GM19043 (cell line): ENCODE measurements around the gene TBX20.
"Not testable (repeated sequence)": the region's sequence is repeated elsewhere in the genome, so short reads cannot be mapped to it uniquely, and the experiment has no call there.

Experiments used
- ATAC-seq: cut with Tn5 transposase; IDR thresholded peaks from one replicate; pipeline ENCODE4 v1.9.1; 2021; ENCODE audit warnings: low read depth; ENCODE audit not compliant: unreplicated experiment

Gene TBX20

DNA sequence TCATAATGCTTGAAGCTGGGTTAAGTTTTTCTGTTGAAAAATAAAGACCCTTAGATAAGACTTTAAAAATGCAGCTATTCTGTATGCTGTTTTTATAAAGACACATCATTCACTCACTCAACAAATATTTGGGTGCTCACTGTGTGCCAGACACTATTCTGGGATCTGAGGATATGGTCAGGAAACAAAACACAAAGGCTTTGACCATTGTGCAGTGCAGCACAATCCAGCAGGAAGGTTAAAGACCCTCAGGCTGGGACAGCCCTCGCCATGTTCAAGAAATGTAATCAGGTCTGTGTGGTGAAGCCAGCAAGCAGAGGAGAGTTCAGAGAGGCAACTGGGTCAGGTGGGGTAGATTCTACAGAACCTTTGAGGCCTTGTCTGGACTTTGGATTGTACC, 31.5 kb downstream of the TBX20 start:
- not testable (repeated sequence) for ATAC-seq

DNA sequence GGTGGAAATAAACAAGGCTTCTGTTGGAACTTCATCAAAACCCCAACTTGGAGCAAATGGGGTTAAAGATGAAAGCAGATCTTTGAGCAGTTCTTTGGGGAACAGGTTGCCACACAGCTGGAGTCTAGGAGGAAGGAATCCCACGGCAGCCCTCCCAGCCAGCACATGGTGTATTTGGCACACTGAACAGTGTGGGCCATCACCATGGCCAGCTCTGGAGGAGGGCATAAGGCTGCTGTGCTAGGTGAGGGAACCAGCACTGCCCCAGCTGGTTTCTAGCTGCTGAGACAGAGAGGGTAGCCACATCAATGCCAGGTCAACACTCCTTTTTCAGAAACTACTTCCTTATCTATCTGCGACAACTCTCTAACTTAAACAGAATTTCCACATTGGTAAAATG, 33.7 kb downstream of the TBX20 start:
- ATAC-seq: not testable (repeated sequence)

DNA sequence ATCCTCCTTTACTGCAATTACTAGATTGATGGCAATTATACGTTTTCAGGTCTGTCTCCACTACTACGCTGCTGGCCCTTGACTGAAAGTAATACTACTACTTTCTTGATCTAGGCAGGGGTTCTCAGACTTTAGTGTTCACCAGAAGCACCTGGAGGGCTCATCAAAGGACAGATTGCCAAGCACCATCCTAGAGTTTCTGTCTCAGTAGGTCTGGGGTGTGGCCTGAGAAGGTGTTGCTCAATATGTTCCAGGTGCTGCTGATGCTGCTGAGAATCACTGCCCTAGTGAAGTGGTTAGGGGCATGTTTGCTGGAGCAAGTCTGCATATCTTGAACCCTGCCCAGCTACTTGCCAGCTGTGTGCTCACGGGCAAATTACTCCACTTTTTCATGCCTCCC, 37.9 kb downstream of the TBX20 start:
- ATAC-seq: not testable (repeated sequence)

GRCh38 chr7:35215063-35215462, 38.8 kb downstream of the TBX20 start:
- ATAC-seq: not testable (repeated sequence)

DNA sequence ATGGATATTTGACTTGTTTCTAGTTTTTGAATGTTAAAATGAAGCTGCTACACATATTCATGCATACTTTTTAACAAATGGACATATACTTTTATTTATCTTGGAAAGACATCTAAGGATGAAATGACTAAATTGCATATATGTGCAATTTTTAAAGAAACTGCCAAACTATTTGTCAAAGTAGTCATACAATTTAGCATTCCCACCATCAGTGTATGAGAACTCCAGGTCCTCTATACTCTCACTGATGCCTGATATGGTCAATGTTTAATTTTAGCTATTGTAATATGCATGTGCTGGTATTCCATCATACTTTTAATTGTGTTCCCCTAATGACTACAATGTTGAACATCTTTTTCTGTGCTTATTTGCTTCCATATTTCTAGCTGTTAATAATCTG, 47.0 kb downstream of the TBX20 start:
- not testable (repeated sequence) for ATAC-seq

DNA sequence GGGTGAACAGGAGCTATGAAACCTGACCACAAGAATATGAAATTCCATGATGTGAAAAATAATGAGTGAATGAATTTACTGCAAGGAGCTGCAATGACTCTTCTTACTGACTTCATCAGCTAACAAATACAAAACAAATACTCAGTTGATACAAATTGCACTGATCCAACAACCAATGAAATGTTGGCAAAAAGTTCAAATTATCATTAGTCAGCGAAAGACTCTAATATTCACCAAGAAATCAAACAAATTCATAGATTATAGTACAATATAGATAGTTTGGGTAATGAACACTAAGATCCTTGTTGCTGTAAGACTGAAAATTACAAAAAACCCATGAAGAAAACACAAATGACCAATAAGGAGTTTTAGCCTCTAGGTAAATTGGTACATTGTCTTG, 49.0 kb downstream of the TBX20 start:
- not testable (repeated sequence) for ATAC-seq

DNA sequence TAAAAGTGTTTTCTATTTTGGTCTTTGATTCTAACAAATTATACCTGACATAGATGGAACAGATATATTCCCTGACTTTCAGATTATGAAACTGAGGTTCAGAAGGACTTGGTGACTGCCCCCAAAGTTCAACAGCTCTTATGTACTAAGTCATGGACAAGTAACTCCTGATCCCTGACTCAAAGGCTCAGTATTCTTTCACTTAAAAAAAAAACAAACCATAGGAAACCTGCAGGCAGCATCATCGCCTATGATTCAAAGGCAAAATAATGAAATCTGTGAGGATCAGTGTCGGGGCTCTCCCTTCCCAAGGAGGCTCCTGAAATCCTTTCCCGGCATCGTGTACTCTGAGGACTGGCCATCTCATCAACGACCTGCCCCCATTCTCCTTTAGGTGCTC, 49.9 kb downstream of the TBX20 start:
- ATAC-seq: not testable (repeated sequence)

GRCh38 chr7:35202353-35202752, 51.5 kb downstream of the TBX20 start:
- not testable (repeated sequence) for ATAC-seq

- ATAC-seq: not testable (repeated sequence)
Observed at GRCh38 chr7:35200170-35200569, 53.7 kb downstream of the TBX20 start.

- ATAC-seq: not testable (repeated sequence)
Observed at GRCh38 chr7:35198370-35199140, 55.3 kb downstream of the TBX20 start.

DNA sequence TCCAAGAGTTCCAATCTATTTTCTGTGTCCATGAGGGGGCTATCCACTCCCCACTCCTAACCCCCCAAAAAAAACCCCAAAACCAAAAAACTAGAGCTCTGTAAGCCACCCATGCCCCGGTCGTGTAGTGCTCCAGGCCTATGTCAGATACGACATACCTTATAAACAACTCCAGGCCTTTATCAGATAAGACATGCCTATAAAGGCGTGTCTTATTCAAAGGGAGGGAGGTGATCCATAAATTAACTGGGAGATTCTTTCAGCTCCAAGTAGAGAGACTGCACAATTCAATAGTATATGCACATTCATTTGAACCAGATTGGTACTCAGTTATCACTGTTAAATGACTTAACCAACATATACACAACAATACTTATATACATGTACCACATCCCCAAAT, 62.3 kb downstream of the TBX20 start:
- not testable (repeated sequence) for ATAC-seq

DNA sequence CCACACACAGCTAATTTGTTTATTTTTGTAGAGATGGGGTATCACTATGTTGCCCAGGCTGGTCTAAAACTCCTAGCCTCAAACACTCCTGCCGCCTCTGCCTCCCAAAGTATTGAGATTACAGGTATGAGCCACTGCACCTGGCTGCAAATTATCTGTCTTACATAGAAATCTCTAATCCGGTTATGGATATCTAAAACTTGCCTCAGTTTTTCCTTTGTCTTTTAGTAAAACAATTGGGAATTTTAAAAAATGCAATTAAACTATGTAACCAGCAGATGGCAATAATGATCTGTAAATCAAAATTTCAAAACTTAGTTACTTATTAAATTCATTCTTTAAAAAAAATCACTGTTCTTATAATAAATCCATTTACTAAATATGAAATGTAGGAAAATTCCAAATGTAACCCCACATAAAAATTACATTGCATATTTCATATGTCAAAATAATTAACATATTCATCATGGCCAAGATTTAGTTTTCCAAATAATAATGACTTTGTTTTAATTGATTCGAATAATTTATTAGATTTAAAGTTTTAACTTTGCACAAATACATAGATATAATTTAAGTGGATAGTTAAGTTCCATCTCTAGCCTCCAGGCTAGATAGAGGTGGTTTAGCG, 63.6 kb downstream of the TBX20 start:
- not testable (repeated sequence) for ATAC-seq

DNA sequence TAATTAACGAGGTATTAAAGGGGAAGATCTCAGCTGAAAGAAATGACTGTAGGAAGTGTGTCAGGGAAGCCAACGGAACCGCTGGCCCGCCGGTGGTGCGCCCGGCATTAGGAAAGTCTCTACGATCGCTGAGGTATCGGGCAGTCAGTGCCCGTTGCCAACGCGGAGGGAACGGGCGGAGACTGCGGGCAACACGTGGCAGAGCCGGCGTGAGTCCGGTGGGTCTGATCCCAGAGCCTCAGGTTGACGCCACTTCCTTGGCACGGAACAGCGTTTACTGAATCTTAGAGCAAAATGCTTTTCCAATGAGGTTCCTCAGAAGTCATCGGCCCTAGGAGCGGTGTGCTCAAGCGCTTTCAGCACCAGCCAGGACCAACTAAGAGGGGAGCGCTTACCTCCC, 67.1 kb downstream of the TBX20 start:
- not testable (repeated sequence) for ATAC-seq

GRCh38 chr7:35185908-35186731, 67.8 kb downstream of the TBX20 start:
- ATAC-seq: no peak

DNA sequence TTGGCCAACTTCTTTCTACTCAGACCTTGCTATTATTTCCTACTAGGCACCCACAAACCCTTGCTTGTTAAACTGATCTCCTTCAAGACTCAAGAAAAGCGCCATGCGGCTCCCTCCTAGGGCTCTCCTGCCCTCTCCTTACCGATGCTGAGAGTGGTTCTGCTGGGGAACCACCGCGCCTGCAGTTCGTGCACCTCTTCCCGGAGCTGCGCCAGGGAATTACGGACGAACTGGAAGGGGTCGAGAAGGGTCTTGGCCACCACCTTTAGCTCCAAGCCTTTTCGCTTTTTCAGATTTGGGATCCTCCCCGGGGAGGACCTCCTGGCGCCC, 68.4 kb downstream of the TBX20 start:
- ATAC-seq: not testable (repeated sequence)

- ATAC-seq: not testable (repeated sequence)
Observed at GRCh38 chr7:35184961-35185360, 68.9 kb downstream of the TBX20 start.

- ATAC-seq: not testable (repeated sequence)
Observed at GRCh38 chr7:35183873-35184503, 69.9 kb downstream of the TBX20 start.

DNA sequence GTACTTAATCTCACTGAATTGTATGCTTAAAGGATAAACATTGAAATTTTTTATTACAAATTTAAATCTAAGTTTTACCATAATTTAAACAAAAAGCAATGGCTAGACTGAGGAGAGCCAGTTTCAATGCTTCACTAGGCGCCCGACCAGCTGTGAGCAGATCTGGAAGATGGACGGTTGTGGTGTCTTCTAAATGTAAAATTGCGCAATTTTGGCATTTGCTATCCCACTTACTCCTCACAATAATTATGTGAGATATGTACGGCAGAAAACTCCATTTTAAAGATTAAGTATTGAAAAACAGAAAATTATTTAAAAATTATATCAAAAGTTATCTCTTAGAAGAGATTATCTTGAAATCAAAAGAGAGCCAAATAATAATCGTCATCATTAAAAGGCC, 73.2 kb downstream of the TBX20 start:
- not testable (repeated sequence) for ATAC-seq

DNA sequence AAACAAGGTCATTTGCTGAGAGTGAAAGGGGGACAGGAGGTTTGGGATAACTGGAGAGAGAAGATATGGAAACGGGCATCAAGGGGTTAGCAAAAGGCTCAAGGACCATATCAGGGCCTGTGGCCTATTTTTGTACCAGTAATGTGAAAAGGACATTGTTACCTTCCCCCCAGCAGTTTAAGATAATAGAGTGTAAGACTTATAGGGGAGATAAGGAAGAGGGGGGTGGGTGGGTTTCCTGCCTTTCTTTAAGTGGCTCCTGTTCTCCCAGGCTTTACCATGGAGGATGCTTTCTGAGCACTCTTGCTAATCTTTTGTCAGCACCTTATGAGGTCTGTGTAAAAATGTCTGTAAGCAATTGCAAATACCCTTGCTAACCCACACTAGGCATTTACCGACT, 80.7 kb downstream of the TBX20 start:
- ATAC-seq: not testable (repeated sequence)

GRCh38 chr7:35172131-35172530, 81.8 kb downstream of the TBX20 start:
- ATAC-seq: not testable (repeated sequence)

- not testable (repeated sequence) for ATAC-seq
Observed at GRCh38 chr7:35167658-35168057, 86.2 kb downstream of the TBX20 start.
